HepG2 (cell line): Measurements from ENCODE around the gene TNRC18. TPM values are rescaled to one million over a fixed set of nuclear protein-coding genes. Genes with fewer than 3 reads are reported as not detected.

Experiments used
- ATAC-seq: fragments of 200-7000 bp; cut with Tn5 transposase; 3 replicates; pipeline ENCODE4 v1.9.1; 2020; ENCODE audit warnings: mild to moderate bottlenecking, moderate library complexity
- BruUV-seq: library from RNA; stranded (reverse); fragments of 400-500 nt; replicated peaks from 2 replicates; lab custom pipeline; 2021; lab: Mats Ljungman, UMichigan
- CTCF ChIA-PET: fragments of 300-600 bp; formaldehyde crosslinking; extraction: SDS; loops from one replicate; lab custom pipeline; 2021; ENCODE audit warnings: low total read pairs, inconsistent platforms, low intra/inter-chr PET ratio; lab: Yijun Ruan, JAX
- POLR2A ChIA-PET: fragments of 350-600 bp; sonication (Branson Sonifier 250); formaldehyde crosslinking; loops from one replicate; lab custom pipeline; 2020; ENCODE audit warnings: antibody characterized with exemption, inconsistent platforms; lab: Yijun Ruan, JAX
- DNase-seq: peaks from one replicate; pipeline ENCODE4 v3.0.0-alpha.2; 2015; ENCODE audit warnings: low spot score
- FAIRE-seq: peaks from 3 replicates; lab custom pipeline; 2011; peaks lifted over from hg19 to GRCh38; lab: Jason Lieb, UNC
- H2AFZ ChIP-seq: one replicate; pipeline ENCODE4 v1.6.1; 2011; ENCODE audit warnings: low read length, inconsistent platforms
- H3K27ac ChIP-seq: fragments of 300-600 bp; 3 replicates; pipeline ENCODE4 v1.8.0; 2011; ENCODE audit warnings: mixed run types, mild to moderate bottlenecking, mixed read lengths, low read length, inconsistent platforms; ENCODE audit not compliant: insufficient read depth; ENCODE audit errors: extremely low read length
- H3K27me3 ChIP-seq, 2 experiments: fragments of 200-600 bp in 1 of 2; 2 replicates in 1 of 2; 3 replicates in 1 of 2; pipeline versions ENCODE4 v1.6.0 to v1.8.0; 2011; ENCODE audit warnings: low read length in 2 of 2, mild to moderate bottlenecking in 2 of 2, moderate library complexity in 2 of 2, inconsistent platforms in 1 of 2; ENCODE audit not compliant: insufficient read depth in 2 of 2, control insufficient read depth in 1 of 2
- H3K36me3 ChIP-seq, 2 experiments: fragments of 200-600 bp in 1 of 2; replicated peaks in 1 of 2; 2 replicates in 1 of 2; 3 replicates in 1 of 2; pipeline versions ENCODE4 v1.5.1 to v1.8.0; 2011; ENCODE audit warnings: low read length in 2 of 2, inconsistent platforms in 1 of 2; ENCODE audit not compliant: insufficient read depth in 2 of 2, control insufficient read depth in 1 of 2
- H3K4me1 ChIP-seq: 2 replicates; pipeline ENCODE4 v1.5.1; 2012; ENCODE audit warnings: low read length, inconsistent platforms; ENCODE audit not compliant: insufficient read depth
- H3K4me2 ChIP-seq: 2 replicates; pipeline ENCODE4 v1.6.0; 2011; ENCODE audit warnings: low read depth, low read length, inconsistent platforms
- H3K4me3 ChIP-seq, 3 experiments: fragments of 200-600 bp in 1 of 3; sonication (generic), shearing (Covaris generic) in 1 of 3; replicated peaks in 1 of 3; 2 replicates each; pipeline ENCODE4 v1.5.1; 2011 to 2016; ENCODE audit warnings: low read length in 3 of 3, inconsistent platforms in 2 of 3, low read depth in 2 of 3, mild to moderate bottlenecking in 2 of 3, control low read depth in 1 of 3, mixed read lengths in 1 of 3; ENCODE audit not compliant: insufficient read depth in 1 of 3
- H3K79me2 ChIP-seq: one replicate; pipeline ENCODE4 v1.6.1; 2011; ENCODE audit warnings: low read length, inconsistent platforms; ENCODE audit not compliant: insufficient read depth
- H3K9ac ChIP-seq: 2 replicates; pipeline ENCODE4 v1.6.0; 2011; ENCODE audit warnings: mild to moderate bottlenecking, low read depth, low read length, inconsistent platforms; ENCODE audit not compliant: insufficient read depth
- H3K9me3 ChIP-seq: 2 replicates; pipeline ENCODE4 v1.5.1; 2012; ENCODE audit warnings: mild to moderate bottlenecking, low read length
- H4K20me1 ChIP-seq: 2 replicates; pipeline ENCODE4 v1.6.0; 2011; ENCODE audit warnings: inconsistent platforms, mild to moderate bottlenecking, low read length, moderate library complexity; ENCODE audit not compliant: insufficient read depth
- ARNT2 ChIP-seq: sonication (generic); formaldehyde crosslinking; IDR thresholded peaks from 2 replicates; pipeline ENCODE4 v1.8.0; 2022; ENCODE audit warnings: mild to moderate bottlenecking, low read depth, missing genetic modification reagents, moderate library complexity
- CHD4 ChIP-seq: fragments of 200-600 bp; sonication (generic); IDR thresholded peaks from 2 replicates; pipeline ENCODE4 v1.7.0; 2017; ENCODE audit warnings: mild to moderate bottlenecking, low read length, borderline replicate concordance
- DMTF1 ChIP-seq: sonication (generic); formaldehyde crosslinking; IDR thresholded peaks from 2 replicates; pipeline ENCODE4 v1.4.0; 2020; ENCODE audit warnings: mild to moderate bottlenecking, missing genetic modification reagents
- DPF2 ChIP-seq: sonication (generic); formaldehyde crosslinking; IDR thresholded peaks from 2 replicates; pipeline ENCODE4 v1.4.0; 2020; ENCODE audit warnings: mild to moderate bottlenecking, low read depth, missing genetic modification reagents, borderline replicate concordance
- HHEX ChIP-seq: IDR thresholded peaks from 2 replicates; pipeline ENCODE4 v1.6.1; 2016; ENCODE audit warnings: control low read depth
- NCOA1 ChIP-seq: sonication (generic); formaldehyde crosslinking; IDR thresholded peaks from 2 replicates; pipeline ENCODE4 v1.9.0; 2021; ENCODE audit warnings: missing genetic modification reagents
- PHF21A ChIP-seq: sonication (generic); formaldehyde crosslinking; IDR thresholded peaks from 2 replicates; pipeline ENCODE4 v1.5.0; 2020; ENCODE audit warnings: mild to moderate bottlenecking, missing genetic modification reagents
- ZNF382 ChIP-seq: sonication (generic); formaldehyde crosslinking; IDR thresholded peaks from 2 replicates; pipeline ENCODE4 v1.5.0; 2020; ENCODE audit warnings: missing genetic modification reagents, mild to moderate bottlenecking, borderline replicate concordance
- ZNF563 ChIP-seq: sonication (generic); formaldehyde crosslinking; IDR thresholded peaks from 2 replicates; pipeline ENCODE4 v1.8.0; 2022; ENCODE audit warnings: mild to moderate bottlenecking, moderate library complexity, missing genetic modification reagents
- ZNF607 ChIP-seq: sonication (generic); formaldehyde crosslinking; IDR thresholded peaks from 2 replicates; pipeline ENCODE4 v1.5.1; 2020; ENCODE audit warnings: missing genetic modification reagents, mild to moderate bottlenecking, borderline replicate concordance
- ZNF710 ChIP-seq: sonication (generic); formaldehyde crosslinking; IDR thresholded peaks from 2 replicates; pipeline ENCODE4 v1.5.0; 2020; ENCODE audit warnings: mild to moderate bottlenecking, missing genetic modification reagents, borderline replicate concordance
- ZSCAN30 ChIP-seq: sonication (generic); formaldehyde crosslinking; IDR thresholded peaks from 2 replicates; pipeline ENCODE4 v1.5.0; 2020; ENCODE audit warnings: mild to moderate bottlenecking, missing genetic modification reagents
- WGBS: methylation state at CpG from one replicate; pipeline ENCODE4 v1.1.6; 2017; ENCODE audit warnings: low lambda C conversion rate; 5-methylcytosine and 5-hydroxymethylcytosine counted together
- in situ Hi-C: cut with HindIII; loops from 2 replicates; pipeline ENCODE4 v1.10.0; 2017; ENCODE audit warnings: low pct_unique_long_range_greater_than_20kb; ENCODE audit not compliant: extremely low pct_ligation_motif_present
- intact Hi-C: fragments of 100-400 bp; cut with micrococcal nuclease; formaldehyde crosslinking; loops from one replicate; pipeline ENCODE4 v1.10.0; 2022; ENCODE audit not compliant: unreplicated experiment
- polyA plus RNA-seq, 8 experiments: library from polyadenylated mRNA; depleted of rRNA in 3 of 8; stranded (reverse) in 7 of 8; unstranded in 1 of 8; fragments of >200 nt; fragmentation: Illumina TruSeq in 4 of 8; extraction: Trizol in 4 of 8; gene quantifications; 2 replicates each; pipeline versions ENCODE4 v1.2.1 to v1.2.3, GENCODE V29; 2011 to 2016; ENCODE audit warnings: low read depth in 4 of 8, missing spikeins in 1 of 8, mixed read lengths in 1 of 8; ENCODE audit not compliant: insufficient read depth in 1 of 8
- total RNA-seq, 5 experiments: library from RNA; depleted of rRNA; stranded (reverse); fragments of >200 nt; fragmentation: Illumina TruSeq; extraction: Trizol; gene quantifications; 2 replicates each; pipeline ENCODE4 v1.2.3, GENCODE V29; 2016; ENCODE audit warnings: low read depth in 1 of 5
- TF ChIP-seq, protein P1 (sequence below), 2 experiments: sonication (generic) in 1 of 2; formaldehyde crosslinking in 1 of 2; IDR thresholded peaks; 2 replicates each; pipeline versions ENCODE4 v1.6.1 to v1.9.0; 2014 to 2022; ENCODE audit warnings: antibody characterized with exemption in 1 of 2, borderline replicate concordance in 1 of 2, inconsistent platforms in 1 of 2, low read depth in 1 of 2, missing genetic modification reagents in 1 of 2

Gene TNRC18
- total and polyA plus RNA-seq, 2 of the 13 experiments (the other 11 are each of a cell fraction or from before 2014, with no cell fraction given), result 11.7 to 17.4 TPM

- no peak for TF ChIP-seq ZNF382 (CRISPR knock-in tag)
- no peak for TF ChIP-seq DPF2 (CRISPR knock-in tag)
- TF ChIP-seq ZNF607 (CRISPR knock-in tag), result no peak
- no peak for TF ChIP-seq CHD4
- TF ChIP-seq ARNT2 (CRISPR knock-in tag), result no peak
Observed at GRCh38 chr7:5342631-5343030, 81.0 kb downstream of the TNRC18 start (continued).

DNA sequence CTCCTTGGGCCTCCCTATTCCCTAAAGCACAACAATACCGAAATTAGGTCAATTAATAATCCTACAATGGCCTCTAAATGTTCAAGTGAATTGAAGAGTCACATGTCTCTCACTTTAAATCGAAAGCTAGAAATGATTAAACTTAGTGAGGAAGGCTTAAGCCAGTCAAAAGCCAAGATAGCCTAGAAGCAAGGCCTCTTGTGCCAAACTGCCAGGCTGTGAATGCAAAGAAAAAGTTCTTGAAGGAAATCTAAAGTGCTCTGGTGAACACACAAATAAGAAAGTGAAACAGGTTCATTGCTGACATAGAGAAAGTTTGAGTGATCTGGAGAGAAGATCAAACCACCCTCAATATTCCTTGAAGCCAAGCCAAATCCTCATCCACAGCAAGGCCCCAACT, 83.7 kb downstream of the TNRC18 start:
- H3K9me3 ChIP-seq, result no peaks in the 10 kb centered on the region
- H3K27me3 ChIP-seq, result no peaks in the 10 kb centered on the region
- ChIA-PET POLR2A (no interaction called here), CTCF (no interaction called here)
- 96% methylated on average over 2 of the region's 2 CpGs for WGBS
- H3K4me1 ChIP-seq, result no peaks in the 10 kb centered on the region
- no TSS peak for BruUV-seq
- no peaks in the 10 kb centered on the region for H3K79me2 ChIP-seq
- intact Hi-C loops, result no loop called here
- H3K27ac ChIP-seq, result no peak overlapping the region
- H3K4me3 ChIP-seq, result no peak overlapping the region
- no peak overlapping the region for H3K9ac ChIP-seq
- no peak for FAIRE-seq
- no peak for DNase-seq
- no peak overlapping the region for H2AFZ ChIP-seq
- no peak for ATAC-seq
- in situ Hi-C loops, result no loop called here
- H4K20me1 ChIP-seq, result no peaks in the 10 kb centered on the region
- no peak overlapping the region for H3K4me2 ChIP-seq
- H3K36me3 ChIP-seq, result peaks cover 15 to 54% of the 10 kb centered on the region in 2 experiments
- TF ChIP-seq DMTF1 (CRISPR knock-in tag) (no peak), ZNF710 (no peak), HHEX (no peak), NCOA1 (CRISPR knock-in tag) (no peak), PHF21A (no peak), ZNF563 (CRISPR knock-in tag) (no peak), ZSCAN30 (CRISPR knock-in tag) (no peak)
- TF ChIP-seq, protein P1, sequence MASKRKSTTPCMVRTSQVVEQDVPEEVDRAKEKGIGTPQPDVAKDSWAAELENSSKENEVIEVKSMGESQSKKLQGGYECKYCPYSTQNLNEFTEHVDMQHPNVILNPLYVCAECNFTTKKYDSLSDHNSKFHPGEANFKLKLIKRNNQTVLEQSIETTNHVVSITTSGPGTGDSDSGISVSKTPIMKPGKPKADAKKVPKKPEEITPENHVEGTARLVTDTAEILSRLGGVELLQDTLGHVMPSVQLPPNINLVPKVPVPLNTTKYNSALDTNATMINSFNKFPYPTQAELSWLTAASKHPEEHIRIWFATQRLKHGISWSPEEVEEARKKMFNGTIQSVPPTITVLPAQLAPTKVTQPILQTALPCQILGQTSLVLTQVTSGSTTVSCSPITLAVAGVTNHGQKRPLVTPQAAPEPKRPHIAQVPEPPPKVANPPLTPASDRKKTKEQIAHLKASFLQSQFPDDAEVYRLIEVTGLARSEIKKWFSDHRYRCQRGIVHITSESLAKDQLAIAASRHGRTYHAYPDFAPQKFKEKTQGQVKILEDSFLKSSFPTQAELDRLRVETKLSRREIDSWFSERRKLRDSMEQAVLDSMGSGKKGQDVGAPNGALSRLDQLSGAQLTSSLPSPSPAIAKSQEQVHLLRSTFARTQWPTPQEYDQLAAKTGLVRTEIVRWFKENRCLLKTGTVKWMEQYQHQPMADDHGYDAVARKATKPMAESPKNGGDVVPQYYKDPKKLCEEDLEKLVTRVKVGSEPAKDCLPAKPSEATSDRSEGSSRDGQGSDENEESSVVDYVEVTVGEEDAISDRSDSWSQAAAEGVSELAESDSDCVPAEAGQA (IDR thresholded peaks at IDR 0.05; ENCODE audit: low read depth), result no peak
- TF ChIP-seq, protein P1 (CRISPR knock-in tag; IDR thresholded peaks at IDR 0.05; ENCODE audit: borderline replicate concordance), result no peak
